ENCODE data around the gene C1QTNF1. TPM values are rescaled to one million over a fixed set of nuclear protein-coding genes. Genes with fewer than 3 reads are reported as not detected.

C1QTNF1 gene
- total RNA-seq, 2 experiments from 2014 or later, result 0.13 to 0.14 TPM

- intact Hi-C loops (cut with micrococcal nuclease), result no loop called here
- no peak for TF ChIP-seq CTCF (IDR thresholded peaks at IDR 0.05)
- Mint-ChIP-seq H3K9me3 (peaks cover 2% of the 10 kb centered on the region), H3K27ac (peak overlapping the region; percentile 92), H3K4me1 (ENCODE audit: low read depth) (peaks cover 47% of the 10 kb centered on the region), H3K4me3 (peak overlapping the region; percentile 84), H3K36me3 (ENCODE audit: low read depth) (peaks cover 2% of the 10 kb centered on the region), H3K27me3 (peaks cover 3% of the 10 kb centered on the region)
- CTCF ChIA-PET, result interaction anchor here (0.6 to 1.0 kb wide), 2 partner anchors 17 to 55 kb away, joined by 3 read pairs; no protein-coding TSS in a partner anchor
- DNase-seq (no peak), ATAC-seq (no peak)
- POLR2A ChIA-PET, result no interaction called here
These were observed 13.7 kb upstream of the C1QTNF1 start for GRCh38 chr17:79010304-79010646.

DNA sequence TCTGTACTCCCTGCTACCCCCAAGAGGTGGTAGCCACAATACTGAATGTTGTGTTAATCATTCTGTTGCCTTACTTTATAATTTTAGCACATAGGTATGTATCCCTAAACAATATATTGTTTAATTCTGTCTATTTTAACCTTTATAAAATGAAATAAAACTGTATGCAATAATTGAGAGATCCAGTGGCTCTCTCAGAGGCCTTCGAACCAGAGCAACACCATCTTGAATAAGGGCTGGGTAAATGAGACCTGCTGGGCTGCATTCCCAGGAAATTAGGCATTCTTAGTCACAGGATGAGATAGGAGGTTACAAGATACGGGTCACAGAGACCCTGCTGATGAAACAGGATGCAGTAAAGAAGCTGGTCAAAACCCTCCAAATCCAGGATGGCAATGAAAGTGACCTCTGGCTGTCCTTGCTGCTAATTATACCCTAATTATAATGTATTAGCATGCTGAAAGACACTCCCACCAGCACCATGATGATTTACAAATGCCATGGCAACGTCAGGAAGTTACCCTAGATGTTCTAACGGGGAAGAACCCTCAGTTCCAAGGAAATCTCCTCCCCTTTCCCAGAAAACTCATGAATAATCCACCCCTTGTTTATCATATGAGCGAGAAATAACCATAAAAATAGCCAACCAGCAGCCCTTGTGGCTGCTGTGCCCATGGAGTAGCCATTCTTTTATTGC, 12.4 kb upstream of the C1QTNF1 start:
- ChIA-PET CTCF (no interaction called here), POLR2A (no interaction called here)
- Mint-ChIP-seq H3K27ac (no peak overlapping the region), H3K4me1 (ENCODE audit: low read depth) (peaks cover 34% of the 10 kb centered on the region), H3K9me3 (peaks cover 2% of the 10 kb centered on the region), H3K4me3 (no peak overlapping the region), H3K27me3 (peaks cover 3% of the 10 kb centered on the region), H3K36me3 (ENCODE audit: low read depth) (peaks cover 2% of the 10 kb centered on the region)
- DNase-seq (no peak), ATAC-seq (no peak)
- intact Hi-C loops (cut with micrococcal nuclease), result no loop called here
- TF ChIP-seq CTCF (IDR thresholded peaks at IDR 0.05), result no peak

GRCh38 chr17:79012563-79013134, 11.3 kb upstream of the C1QTNF1 start:
- Mint-ChIP-seq H3K4me1 (ENCODE audit: low read depth) (peaks cover 24% of the 10 kb centered on the region), H3K4me3 (no peak overlapping the region), H3K36me3 (ENCODE audit: low read depth) (no peaks in the 10 kb centered on the region), H3K27me3 (peaks cover 3% of the 10 kb centered on the region), H3K27ac (no peak overlapping the region), H3K9me3 (peaks cover 2% of the 10 kb centered on the region)
- intact Hi-C loops (cut with micrococcal nuclease), result no loop called here
- TF ChIP-seq CTCF (IDR thresholded peaks at IDR 0.05), result no peak
- ATAC-seq (no peak), DNase-seq (no peak)
- CTCF ChIA-PET, result interaction anchor here (0.9 kb wide), 1 partner anchor 29 kb away, joined by 3 read pairs; no protein-coding TSS in a partner anchor
- POLR2A ChIA-PET, result interaction anchor here (0.6 kb wide), 1 partner anchor 1414 kb away, joined by 3 read pairs; no protein-coding TSS in a partner anchor

GRCh38 chr17:79014158-79014758, 9.7 kb upstream of the C1QTNF1 start:
- peaks cover 12% of the 10 kb centered on the region for H3K4me1 Mint-ChIP-seq (ENCODE audit: low read depth)
- H3K9me3 Mint-ChIP-seq, result peaks cover 2% of the 10 kb centered on the region

More at GRCh38 chr17:79014158-79014758, 9.7 kb upstream of the C1QTNF1 start:
- CTCF ChIA-PET, result interaction anchor here (1.0 to 2.0 kb wide), 4 partner anchors 20 to 31 kb away, joined by 3 to 9 read pairs (median 3); no protein-coding TSS in a partner anchor
- DNase-seq (no peak), ATAC-seq (no peak)
- Mint-ChIP-seq H3K27me3 (peaks cover 3% of the 10 kb centered on the region), H3K4me3 (no peak overlapping the region), H3K36me3 (ENCODE audit: low read depth) (no peaks in the 10 kb centered on the region), H3K27ac (no peak overlapping the region)
- no peak for TF ChIP-seq CTCF (IDR thresholded peaks at IDR 0.05)
- intact Hi-C loops (cut with micrococcal nuclease), result no loop called here
- POLR2A ChIA-PET, result no interaction called here

All from activated CD8-positive, alpha-beta T cell treated with anti-CD3 and anti-CD28 coated beads for 36 hours (primary cell).